Measurements from ENCODE around the gene SLC25A25.

The SLC25A25 gene

DNA sequence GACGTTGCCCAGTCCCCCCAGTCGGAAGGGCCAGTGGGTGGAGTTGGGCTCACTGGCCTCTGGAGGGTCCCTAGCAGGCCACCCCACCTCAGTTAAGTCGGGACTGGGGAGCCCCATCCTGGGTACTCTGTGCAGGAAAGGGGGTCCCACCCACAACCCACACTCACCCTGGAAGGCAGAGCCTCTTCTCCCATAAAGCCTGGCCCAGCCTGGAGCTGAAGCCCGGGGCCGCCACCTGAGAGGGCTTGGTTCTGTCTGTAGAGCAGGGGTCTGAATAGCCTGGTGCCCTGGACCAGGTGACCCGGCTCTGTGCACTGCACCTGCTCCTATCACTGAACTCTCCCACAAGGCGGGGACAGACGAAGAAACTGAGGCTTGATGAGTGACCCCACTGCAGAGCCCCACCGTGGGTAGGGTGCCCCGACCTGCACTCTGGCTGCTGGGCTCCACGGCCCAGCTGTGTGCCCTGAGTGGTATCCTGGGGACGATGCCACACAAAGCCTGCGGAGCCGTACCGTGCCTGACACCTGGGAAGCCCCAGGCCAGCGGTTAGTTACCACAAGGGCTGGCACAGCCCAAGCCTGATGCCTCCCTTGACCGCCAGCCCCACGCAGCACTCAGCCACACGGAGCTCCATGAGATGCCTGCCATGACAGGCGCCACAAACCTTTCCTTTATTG lies 52.2 kb downstream of the SLC25A25 start:
- TF ChIP-seq CEBPB (IDR thresholded peaks at IDR 0.05) (no peak), EGR1 (IDR thresholded peaks at IDR 0.05) (no peak), NFIC (IDR thresholded peaks at IDR 0.05) (no peak), YY1 (IDR thresholded peaks at IDR 0.05; ENCODE audit: low read depth) (no peak), TCF12 (IDR thresholded peaks at IDR 0.05; ENCODE audit: low read depth) (no peak), RAD21 (IDR thresholded peaks at IDR 0.05; ENCODE audit: low read depth) (no peak), TAF1 (IDR thresholded peaks at IDR 0.05; ENCODE audit: low read depth) (no peak), FOXM1 (IDR thresholded peaks at IDR 0.05; ENCODE audit: borderline replicate concordance, low read depth) (no peak), ZBTB7A (IDR thresholded peaks at IDR 0.05; ENCODE audit: low read depth) (no peak), CREB1 (IDR thresholded peaks at IDR 0.05; ENCODE audit: low read depth) (no peak), EP300 (IDR thresholded peaks at IDR 0.05; ENCODE audit: borderline replicate concordance) (no peak)
- TF ChIP-seq, protein P1, sequence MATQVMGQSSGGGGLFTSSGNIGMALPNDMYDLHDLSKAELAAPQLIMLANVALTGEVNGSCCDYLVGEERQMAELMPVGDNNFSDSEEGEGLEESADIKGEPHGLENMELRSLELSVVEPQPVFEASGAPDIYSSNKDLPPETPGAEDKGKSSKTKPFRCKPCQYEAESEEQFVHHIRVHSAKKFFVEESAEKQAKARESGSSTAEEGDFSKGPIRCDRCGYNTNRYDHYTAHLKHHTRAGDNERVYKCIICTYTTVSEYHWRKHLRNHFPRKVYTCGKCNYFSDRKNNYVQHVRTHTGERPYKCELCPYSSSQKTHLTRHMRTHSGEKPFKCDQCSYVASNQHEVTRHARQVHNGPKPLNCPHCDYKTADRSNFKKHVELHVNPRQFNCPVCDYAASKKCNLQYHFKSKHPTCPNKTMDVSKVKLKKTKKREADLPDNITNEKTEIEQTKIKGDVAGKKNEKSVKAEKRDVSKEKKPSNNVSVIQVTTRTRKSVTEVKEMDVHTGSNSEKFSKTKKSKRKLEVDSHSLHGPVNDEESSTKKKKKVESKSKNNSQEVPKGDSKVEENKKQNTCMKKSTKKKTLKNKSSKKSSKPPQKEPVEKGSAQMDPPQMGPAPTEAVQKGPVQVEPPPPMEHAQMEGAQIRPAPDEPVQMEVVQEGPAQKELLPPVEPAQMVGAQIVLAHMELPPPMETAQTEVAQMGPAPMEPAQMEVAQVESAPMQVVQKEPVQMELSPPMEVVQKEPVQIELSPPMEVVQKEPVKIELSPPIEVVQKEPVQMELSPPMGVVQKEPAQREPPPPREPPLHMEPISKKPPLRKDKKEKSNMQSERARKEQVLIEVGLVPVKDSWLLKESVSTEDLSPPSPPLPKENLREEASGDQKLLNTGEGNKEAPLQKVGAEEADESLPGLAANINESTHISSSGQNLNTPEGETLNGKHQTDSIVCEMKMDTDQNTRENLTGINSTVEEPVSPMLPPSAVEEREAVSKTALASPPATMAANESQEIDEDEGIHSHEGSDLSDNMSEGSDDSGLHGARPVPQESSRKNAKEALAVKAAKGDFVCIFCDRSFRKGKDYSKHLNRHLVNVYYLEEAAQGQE (IDR thresholded peaks at IDR 0.05; ENCODE audit: low read depth) = no peak
- TF ChIP-seq, protein P2, sequence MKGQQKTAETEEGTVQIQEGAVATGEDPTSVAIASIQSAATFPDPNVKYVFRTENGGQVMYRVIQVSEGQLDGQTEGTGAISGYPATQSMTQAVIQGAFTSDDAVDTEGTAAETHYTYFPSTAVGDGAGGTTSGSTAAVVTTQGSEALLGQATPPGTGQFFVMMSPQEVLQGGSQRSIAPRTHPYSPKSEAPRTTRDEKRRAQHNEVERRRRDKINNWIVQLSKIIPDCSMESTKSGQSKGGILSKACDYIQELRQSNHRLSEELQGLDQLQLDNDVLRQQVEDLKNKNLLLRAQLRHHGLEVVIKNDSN (IDR thresholded peaks at IDR 0.05) = no peak

DNA sequence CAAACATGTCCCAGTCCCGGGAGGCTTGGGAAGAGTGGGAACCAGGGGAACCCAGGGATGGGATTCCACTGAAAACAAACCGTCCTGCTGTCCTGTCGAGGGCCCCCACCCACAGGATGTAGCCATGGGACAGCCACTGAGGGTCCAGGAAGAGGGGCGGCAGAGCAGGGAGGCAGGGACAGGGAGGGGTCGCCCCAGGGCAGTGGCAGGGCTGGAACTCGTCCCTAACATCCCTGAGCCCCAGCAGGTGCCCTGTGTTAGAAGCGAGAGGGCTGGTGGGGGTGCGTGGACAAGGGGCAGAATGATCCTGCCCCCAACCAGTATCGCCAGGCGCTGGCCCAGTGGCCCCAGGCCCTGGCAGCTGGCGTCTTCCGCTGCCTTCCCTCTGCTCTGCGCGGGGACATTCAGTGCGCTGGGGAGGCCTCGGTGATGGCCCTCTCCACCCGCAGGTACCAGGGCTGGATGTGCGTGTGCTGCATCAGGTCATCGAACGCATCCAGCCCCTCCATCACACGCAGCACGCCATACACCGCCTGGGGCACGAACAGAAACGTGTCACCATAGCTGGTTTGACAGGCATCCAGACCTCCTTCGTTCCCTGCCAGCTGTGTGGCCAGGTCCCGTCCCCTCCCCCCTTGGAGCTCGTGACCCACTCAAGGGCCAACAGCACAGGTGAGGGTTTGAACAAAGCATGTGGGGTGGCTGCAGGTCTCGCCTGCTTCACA lies 52.9 kb downstream of the SLC25A25 start:
- TF ChIP-seq CREB1 (IDR thresholded peaks at IDR 0.05; ENCODE audit: low read depth) (no peak), EP300 (IDR thresholded peaks at IDR 0.05; ENCODE audit: borderline replicate concordance) (no peak), NFIC (IDR thresholded peaks at IDR 0.05) (no peak), RAD21 (IDR thresholded peaks at IDR 0.05; ENCODE audit: low read depth) (no peak), FOXM1 (IDR thresholded peaks at IDR 0.05; ENCODE audit: borderline replicate concordance, low read depth) (no peak), YY1 (IDR thresholded peaks at IDR 0.05; ENCODE audit: low read depth) (no peak)
- TF ChIP-seq, protein P2 (IDR thresholded peaks at IDR 0.05) = no peak

DNA sequence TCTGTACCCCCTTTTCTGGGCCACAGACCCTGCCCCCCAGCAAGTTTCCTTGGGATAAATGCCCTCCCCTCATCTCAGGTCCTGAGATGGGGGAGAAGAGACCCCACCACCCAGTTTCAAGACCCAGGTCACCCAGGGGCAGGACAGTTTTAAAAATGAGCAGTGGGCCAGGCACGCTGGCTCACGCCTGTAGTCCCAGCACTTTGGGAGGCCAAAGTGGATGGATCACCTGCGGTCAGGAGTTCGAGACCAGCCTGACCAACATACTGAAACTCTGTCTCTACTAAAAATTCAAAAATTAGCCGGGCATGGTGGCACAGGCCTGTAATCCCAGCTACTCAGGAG lies 53.4 kb downstream of the SLC25A25 start:
- TF ChIP-seq FOXM1 (IDR thresholded peaks at IDR 0.05; ENCODE audit: borderline replicate concordance, low read depth) = no peak
- no peak for TF ChIP-seq CREB1 (IDR thresholded peaks at IDR 0.05; ENCODE audit: low read depth)
- TF ChIP-seq EP300 (IDR thresholded peaks at IDR 0.05; ENCODE audit: borderline replicate concordance) = no peak
- TF ChIP-seq YY1 (IDR thresholded peaks at IDR 0.05; ENCODE audit: low read depth) = no peak
- TF ChIP-seq RAD21 (IDR thresholded peaks at IDR 0.05; ENCODE audit: low read depth) = no peak
- TF ChIP-seq, protein P2 (IDR thresholded peaks at IDR 0.05) = no peak
- TF ChIP-seq TEAD4 (IDR thresholded peaks at IDR 0.05) = no peak
- TF ChIP-seq TAF1 (IDR thresholded peaks at IDR 0.05; ENCODE audit: low read depth) = no peak
- TF ChIP-seq ZBTB7A (IDR thresholded peaks at IDR 0.05; ENCODE audit: low read depth) = no peak
- TF ChIP-seq NFIC (IDR thresholded peaks at IDR 0.05) = no peak
- no peak for TF ChIP-seq TCF12 (IDR thresholded peaks at IDR 0.05; ENCODE audit: low read depth)
- TF ChIP-seq CEBPB (IDR thresholded peaks at IDR 0.05) = no peak
- TF ChIP-seq, protein P1 (IDR thresholded peaks at IDR 0.05; ENCODE audit: low read depth) = no peak
- TF ChIP-seq, protein P3, sequence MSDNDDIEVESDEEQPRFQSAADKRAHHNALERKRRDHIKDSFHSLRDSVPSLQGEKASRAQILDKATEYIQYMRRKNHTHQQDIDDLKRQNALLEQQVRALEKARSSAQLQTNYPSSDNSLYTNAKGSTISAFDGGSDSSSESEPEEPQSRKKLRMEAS (IDR thresholded peaks at IDR 0.05) = no peak

DNA sequence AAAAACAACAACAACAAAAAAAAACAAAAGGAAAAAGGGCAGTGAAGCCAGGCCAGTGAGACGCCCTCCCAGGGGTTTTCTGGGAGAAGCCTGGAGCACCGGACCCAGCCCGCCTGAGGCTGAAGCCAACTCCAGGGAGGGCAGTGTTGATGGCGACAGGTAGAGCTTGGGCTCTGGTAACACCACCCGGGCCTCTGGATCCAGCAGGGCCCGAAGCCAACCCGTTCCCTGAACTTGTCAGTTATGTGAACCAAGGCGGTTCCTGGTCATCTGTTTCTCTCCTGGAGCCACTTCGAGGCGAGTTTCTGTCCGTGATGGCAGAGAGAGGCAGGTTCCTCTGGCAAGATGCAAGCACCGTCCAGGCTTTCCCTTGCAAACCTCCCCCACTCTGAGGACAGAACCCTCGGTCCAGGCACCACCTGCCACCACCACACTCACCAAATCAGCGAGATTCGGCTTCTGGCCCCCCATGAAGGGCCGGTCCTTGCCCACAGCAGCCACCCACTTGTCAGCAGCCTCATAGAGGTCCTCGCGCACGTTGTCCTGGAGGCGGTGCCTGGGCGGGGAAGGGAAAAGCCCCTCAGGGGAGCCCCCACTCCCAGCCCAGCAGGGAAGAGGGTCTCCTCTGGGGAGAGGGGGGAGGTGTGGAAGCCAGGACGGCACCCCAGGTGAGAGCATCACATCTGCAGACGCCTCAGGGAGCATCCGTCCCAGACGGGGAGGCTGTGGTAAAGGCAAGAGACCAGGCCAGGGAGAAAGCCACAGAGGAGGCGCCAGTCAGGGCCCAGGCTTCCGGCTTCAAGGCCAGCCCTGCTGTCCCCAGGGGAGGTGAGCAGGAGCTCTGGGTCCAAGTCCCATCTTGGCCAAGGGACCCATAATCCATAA lies 54.1 kb downstream of the SLC25A25 start:
- TF ChIP-seq, protein P1 (IDR thresholded peaks at IDR 0.05; ENCODE audit: low read depth) = no peak
- TF ChIP-seq FOXM1 (IDR thresholded peaks at IDR 0.05; ENCODE audit: borderline replicate concordance, low read depth) (no peak), YY1 (IDR thresholded peaks at IDR 0.05; ENCODE audit: low read depth) (no peak), TCF12 (IDR thresholded peaks at IDR 0.05; ENCODE audit: low read depth) (no peak), TEAD4 (IDR thresholded peaks at IDR 0.05) (no peak)
